Liver (tissue), 9 donors: Measurements from ENCODE around the gene SMIM14. TPM values are rescaled to one million over a fixed set of nuclear protein-coding genes. Genes with fewer than 3 reads are reported as not detected.

Experiments
- DNase-seq: peaks from one replicate; pipeline ENCODE4 v3.0.0-alpha.2; 2017; ENCODE audit warnings: low spot score
- H3K27ac ChIP-seq, 2 donors: one replicate each; pipeline ENCODE4 v1.7.0; 2013; ENCODE audit warnings: inconsistent platforms in 2 of 2, low read length in 2 of 2, control low read depth in 1 of 2, low read depth in 1 of 2, mild to moderate bottlenecking in 1 of 2
- H3K27me3 ChIP-seq, 4 donors: one replicate each; pipeline versions ENCODE4 v1.6.1 to v1.7.0; 2013; ENCODE audit warnings: low read length in 3 of 4, inconsistent platforms in 1 of 4, mild to moderate bottlenecking in 1 of 4, moderate library complexity in 1 of 4; ENCODE audit not compliant: control insufficient read depth in 4 of 4, insufficient read depth in 4 of 4
- H3K36me3 ChIP-seq, 4 donors: one replicate each; pipeline versions ENCODE4 v1.6.1 to v1.7.0; 2013; ENCODE audit warnings: low read length in 3 of 4, mild to moderate bottlenecking in 3 of 4, low read depth in 1 of 4, moderate library complexity in 1 of 4; ENCODE audit not compliant: control insufficient read depth in 4 of 4, insufficient read depth in 3 of 4
- H3K4me1 ChIP-seq, 4 donors: one replicate each; pipeline versions ENCODE4 v1.6.1 to v1.7.0; 2013; ENCODE audit warnings: low read length in 3 of 4, mild to moderate bottlenecking in 3 of 4, moderate library complexity in 1 of 4; ENCODE audit not compliant: control insufficient read depth in 4 of 4, insufficient read depth in 4 of 4
- H3K4me3 ChIP-seq, 3 donors: one replicate each; pipeline versions ENCODE4 v1.6.1 to v1.7.0; 2013; ENCODE audit warnings: low read length in 3 of 3, control low read depth in 1 of 3, low read depth in 1 of 3, mild to moderate bottlenecking in 1 of 3
- H3K9ac ChIP-seq, 2 donors: one replicate each; pipeline ENCODE4 v1.7.0; 2013; ENCODE audit warnings: low read length in 2 of 2, mild to moderate bottlenecking in 2 of 2, moderate library complexity in 2 of 2, control low read depth in 1 of 2, low read depth in 1 of 2
- H3K9me3 ChIP-seq, 4 donors: one replicate each; pipeline versions ENCODE4 v1.6.1 to v1.7.0; 2013; ENCODE audit warnings: low read length in 3 of 4; ENCODE audit not compliant: control insufficient read depth in 4 of 4
- EGR1 ChIP-seq, 2 donors: IDR thresholded peaks; 2 replicates each; pipeline ENCODE4 v1.6.1; 2016 to 2018; ENCODE audit warnings: antibody characterized with exemption in 2 of 2, low read depth in 2 of 2
- FOXA1 ChIP-seq: IDR thresholded peaks from 2 replicates; pipeline ENCODE4 v1.6.1; 2016; ENCODE audit warnings: antibody characterized with exemption
- FOXA2 ChIP-seq: IDR thresholded peaks from 2 replicates; pipeline ENCODE4 v1.6.1; 2016; ENCODE audit warnings: antibody characterized with exemption
- GABPA ChIP-seq, 2 donors: IDR thresholded peaks in 1 of 2; conservative IDR thresholded peaks in 1 of 2; 2 replicates each; pipeline ENCODE4 v1.6.1; 2016; ENCODE audit warnings: antibody characterized with exemption in 2 of 2, mild to moderate bottlenecking in 1 of 2, moderate library complexity in 1 of 2
- HNF4A ChIP-seq, 2 donors: conservative IDR thresholded peaks; 2 replicates each; pipeline ENCODE4 v1.6.1; 2016; ENCODE audit warnings: antibody characterized with exemption in 2 of 2, mild to moderate bottlenecking in 2 of 2
- HNF4G ChIP-seq: IDR thresholded peaks from 2 replicates; pipeline ENCODE4 v1.6.1; 2016; ENCODE audit warnings: antibody characterized with exemption
- JUND ChIP-seq, 2 donors: IDR thresholded peaks; 2 replicates each; pipeline ENCODE4 v1.6.1; 2016; ENCODE audit warnings: antibody characterized with exemption in 2 of 2
- NR2F2 ChIP-seq: IDR thresholded peaks from 2 replicates; pipeline ENCODE4 v1.6.1; 2016; ENCODE audit warnings: antibody characterized with exemption
- RAD21 ChIP-seq, 2 donors: IDR thresholded peaks; 2 replicates each; pipeline ENCODE4 v1.6.1; 2016; ENCODE audit warnings: antibody characterized with exemption in 2 of 2, mild to moderate bottlenecking in 2 of 2
- RXRA ChIP-seq, 2 donors: IDR thresholded peaks; 2 replicates each; pipeline ENCODE4 v1.6.1; 2017 to 2018; ENCODE audit warnings: antibody characterized with exemption in 2 of 2, mild to moderate bottlenecking in 1 of 2
- SP1 ChIP-seq: IDR thresholded peaks from 2 replicates; pipeline ENCODE4 v1.6.1; 2018; ENCODE audit warnings: antibody characterized with exemption, mild to moderate bottlenecking
- TAF1 ChIP-seq: conservative IDR thresholded peaks from 2 replicates; pipeline ENCODE4 v1.6.1; 2016; ENCODE audit warnings: antibody characterized with exemption, mild to moderate bottlenecking
- YY1 ChIP-seq: IDR thresholded peaks from 2 replicates; pipeline ENCODE4 v1.6.1; 2016; ENCODE audit warnings: antibody characterized with exemption, mild to moderate bottlenecking
- WGBS: extraction: QIAGEN DNeasy Blood & Tissue Kit; methylation state at CpG from one replicate; pipeline ENCODE4 v1.1.7; 2013; 5-methylcytosine and 5-hydroxymethylcytosine counted together
- polyA plus RNA-seq, 2 donors: library from polyadenylated mRNA; stranded (reverse) in 1 of 2; unstranded in 1 of 2; fragments of 200-250 nt in 1 of 2; fragments of >200 nt in 1 of 2; fragmentation: Nextera tagmentation in 1 of 2; extraction: Ambion mirVana in 1 of 2; gene quantifications; one replicate each; pipeline versions ENCODE4 v1.2.1 to v1.2.3, GENCODE V29; 2013 to 2015
- total RNA-seq, 2 donors: library from RNA; depleted of rRNA; stranded (reverse); fragments of >200 nt; gene quantifications; one replicate each; pipeline ENCODE4 v1.2.3, GENCODE V29; 2014
- TF ChIP-seq, protein P1 (sequence below): IDR thresholded peaks from 2 replicates; pipeline ENCODE4 v1.6.1; 2016; ENCODE audit warnings: antibody characterized with exemption
- TF ChIP-seq, protein P2 (sequence below): IDR thresholded peaks from 2 replicates; pipeline ENCODE4 v1.6.1; 2016; ENCODE audit warnings: antibody characterized with exemption, mild to moderate bottlenecking
- TF ChIP-seq, protein P3 (sequence below): fragments of 150-350 bp; IDR thresholded peaks from 2 replicates; pipeline ENCODE4 v1.5.1; 2017; ENCODE audit warnings: improper control_type of control experiment, low read depth, low read length; ENCODE audit not compliant: missing input control
- TF ChIP-seq, protein P4 (sequence below): IDR thresholded peaks from 2 replicates; pipeline ENCODE4 v1.6.1; 2016; ENCODE audit warnings: antibody characterized with exemption
- TF ChIP-seq, protein P5 (sequence below): IDR thresholded peaks from 2 replicates; pipeline ENCODE4 v1.6.1; 2016; ENCODE audit warnings: antibody characterized with exemption
- donor health status: healthy.
- donor health status: healthy.
- donor health status: healthy.
- donor health status: healthy.
- donor health status: healthy.

The SMIM14 gene
- total and polyA plus RNA-seq, 4 donors: 21.1 to 311 (median 91.6) TPM

DNA sequence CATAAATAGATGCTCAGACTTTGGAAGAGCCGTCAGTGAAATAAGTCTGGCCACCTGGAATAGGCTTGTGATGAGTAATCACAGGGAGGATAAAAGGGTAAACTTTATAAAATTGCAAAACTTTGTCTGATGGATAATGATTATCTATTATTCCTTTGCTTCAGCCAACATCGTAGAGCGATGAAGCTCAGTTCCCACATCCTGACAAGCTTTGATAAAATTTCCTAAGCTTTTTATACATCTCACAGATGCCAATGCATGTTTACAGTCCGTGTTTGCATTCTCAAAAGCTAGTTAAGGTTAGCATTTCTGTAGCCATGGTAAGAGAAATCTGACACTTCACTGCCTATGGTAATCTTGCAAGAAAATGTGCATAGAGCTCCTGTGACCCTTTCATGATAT lies 96.1 kb downstream of the SMIM14 start:
- peaks cover 0 to 29% (median 19%) of the 10 kb centered on the region in 4 donors for H3K4me1 ChIP-seq
- H3K9me3 ChIP-seq: no peaks in the 10 kb centered on the region
- H3K9ac ChIP-seq: no peak overlapping the region
- no peak overlapping the region for H3K4me3 ChIP-seq
- peak overlapping the region in 1 of 2 donors; percentile 9 for H3K27ac ChIP-seq
- no peaks in the 10 kb centered on the region for H3K27me3 ChIP-seq
- TF ChIP-seq, protein P1, sequence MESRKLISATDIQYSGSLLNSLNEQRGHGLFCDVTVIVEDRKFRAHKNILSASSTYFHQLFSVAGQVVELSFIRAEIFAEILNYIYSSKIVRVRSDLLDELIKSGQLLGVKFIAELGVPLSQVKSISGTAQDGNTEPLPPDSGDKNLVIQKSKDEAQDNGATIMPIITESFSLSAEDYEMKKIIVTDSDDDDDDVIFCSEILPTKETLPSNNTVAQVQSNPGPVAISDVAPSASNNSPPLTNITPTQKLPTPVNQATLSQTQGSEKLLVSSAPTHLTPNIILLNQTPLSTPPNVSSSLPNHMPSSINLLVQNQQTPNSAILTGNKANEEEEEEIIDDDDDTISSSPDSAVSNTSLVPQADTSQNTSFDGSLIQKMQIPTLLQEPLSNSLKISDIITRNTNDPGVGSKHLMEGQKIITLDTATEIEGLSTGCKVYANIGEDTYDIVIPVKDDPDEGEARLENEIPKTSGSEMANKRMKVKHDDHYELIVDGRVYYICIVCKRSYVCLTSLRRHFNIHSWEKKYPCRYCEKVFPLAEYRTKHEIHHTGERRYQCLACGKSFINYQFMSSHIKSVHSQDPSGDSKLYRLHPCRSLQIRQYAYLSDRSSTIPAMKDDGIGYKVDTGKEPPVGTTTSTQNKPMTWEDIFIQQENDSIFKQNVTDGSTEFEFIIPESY: no peak
- TF ChIP-seq TAF1: no peak
- TF ChIP-seq YY1: no peak
- TF ChIP-seq NR2F2: no peak
- peak; percentile 16 for TF ChIP-seq SP1
- peak; percentile 65 for TF ChIP-seq HNF4A (conservative IDR thresholded peaks at IDR 0.05)
- no peak for TF ChIP-seq FOXA1
- TF ChIP-seq, protein P2, sequence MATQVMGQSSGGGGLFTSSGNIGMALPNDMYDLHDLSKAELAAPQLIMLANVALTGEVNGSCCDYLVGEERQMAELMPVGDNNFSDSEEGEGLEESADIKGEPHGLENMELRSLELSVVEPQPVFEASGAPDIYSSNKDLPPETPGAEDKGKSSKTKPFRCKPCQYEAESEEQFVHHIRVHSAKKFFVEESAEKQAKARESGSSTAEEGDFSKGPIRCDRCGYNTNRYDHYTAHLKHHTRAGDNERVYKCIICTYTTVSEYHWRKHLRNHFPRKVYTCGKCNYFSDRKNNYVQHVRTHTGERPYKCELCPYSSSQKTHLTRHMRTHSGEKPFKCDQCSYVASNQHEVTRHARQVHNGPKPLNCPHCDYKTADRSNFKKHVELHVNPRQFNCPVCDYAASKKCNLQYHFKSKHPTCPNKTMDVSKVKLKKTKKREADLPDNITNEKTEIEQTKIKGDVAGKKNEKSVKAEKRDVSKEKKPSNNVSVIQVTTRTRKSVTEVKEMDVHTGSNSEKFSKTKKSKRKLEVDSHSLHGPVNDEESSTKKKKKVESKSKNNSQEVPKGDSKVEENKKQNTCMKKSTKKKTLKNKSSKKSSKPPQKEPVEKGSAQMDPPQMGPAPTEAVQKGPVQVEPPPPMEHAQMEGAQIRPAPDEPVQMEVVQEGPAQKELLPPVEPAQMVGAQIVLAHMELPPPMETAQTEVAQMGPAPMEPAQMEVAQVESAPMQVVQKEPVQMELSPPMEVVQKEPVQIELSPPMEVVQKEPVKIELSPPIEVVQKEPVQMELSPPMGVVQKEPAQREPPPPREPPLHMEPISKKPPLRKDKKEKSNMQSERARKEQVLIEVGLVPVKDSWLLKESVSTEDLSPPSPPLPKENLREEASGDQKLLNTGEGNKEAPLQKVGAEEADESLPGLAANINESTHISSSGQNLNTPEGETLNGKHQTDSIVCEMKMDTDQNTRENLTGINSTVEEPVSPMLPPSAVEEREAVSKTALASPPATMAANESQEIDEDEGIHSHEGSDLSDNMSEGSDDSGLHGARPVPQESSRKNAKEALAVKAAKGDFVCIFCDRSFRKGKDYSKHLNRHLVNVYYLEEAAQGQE: peak; percentile 26
- TF ChIP-seq GABPA (IDR thresholded peaks at IDR 0.05 in 1 of 2, conservative IDR thresholded peaks at IDR 0.05 in 1 of 2): peak in 1 of 2 donors; percentile 18
- TF ChIP-seq, protein P3, sequence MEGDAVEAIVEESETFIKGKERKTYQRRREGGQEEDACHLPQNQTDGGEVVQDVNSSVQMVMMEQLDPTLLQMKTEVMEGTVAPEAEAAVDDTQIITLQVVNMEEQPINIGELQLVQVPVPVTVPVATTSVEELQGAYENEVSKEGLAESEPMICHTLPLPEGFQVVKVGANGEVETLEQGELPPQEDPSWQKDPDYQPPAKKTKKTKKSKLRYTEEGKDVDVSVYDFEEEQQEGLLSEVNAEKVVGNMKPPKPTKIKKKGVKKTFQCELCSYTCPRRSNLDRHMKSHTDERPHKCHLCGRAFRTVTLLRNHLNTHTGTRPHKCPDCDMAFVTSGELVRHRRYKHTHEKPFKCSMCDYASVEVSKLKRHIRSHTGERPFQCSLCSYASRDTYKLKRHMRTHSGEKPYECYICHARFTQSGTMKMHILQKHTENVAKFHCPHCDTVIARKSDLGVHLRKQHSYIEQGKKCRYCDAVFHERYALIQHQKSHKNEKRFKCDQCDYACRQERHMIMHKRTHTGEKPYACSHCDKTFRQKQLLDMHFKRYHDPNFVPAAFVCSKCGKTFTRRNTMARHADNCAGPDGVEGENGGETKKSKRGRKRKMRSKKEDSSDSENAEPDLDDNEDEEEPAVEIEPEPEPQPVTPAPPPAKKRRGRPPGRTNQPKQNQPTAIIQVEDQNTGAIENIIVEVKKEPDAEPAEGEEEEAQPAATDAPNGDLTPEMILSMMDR: no peak
- peak in 1 of 2 donors; percentile 46 for TF ChIP-seq RXRA (IDR thresholded peaks at IDR 0.05)
- TF ChIP-seq, protein P4, sequence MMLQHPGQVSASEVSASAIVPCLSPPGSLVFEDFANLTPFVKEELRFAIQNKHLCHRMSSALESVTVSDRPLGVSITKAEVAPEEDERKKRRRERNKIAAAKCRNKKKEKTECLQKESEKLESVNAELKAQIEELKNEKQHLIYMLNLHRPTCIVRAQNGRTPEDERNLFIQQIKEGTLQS: peak; percentile 88
- TF ChIP-seq, protein P5, sequence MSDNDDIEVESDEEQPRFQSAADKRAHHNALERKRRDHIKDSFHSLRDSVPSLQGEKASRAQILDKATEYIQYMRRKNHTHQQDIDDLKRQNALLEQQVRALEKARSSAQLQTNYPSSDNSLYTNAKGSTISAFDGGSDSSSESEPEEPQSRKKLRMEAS: no peak
- peak in 1 of 2 donors; percentile 15 for TF ChIP-seq RAD21 (IDR thresholded peaks at IDR 0.05)
- TF ChIP-seq FOXA2: no peak
- TF ChIP-seq EGR1 (IDR thresholded peaks at IDR 0.05; ENCODE audit: low read depth in 2 of 2): no peak
- TF ChIP-seq HNF4G: no peak
- TF ChIP-seq JUND (IDR thresholded peaks at IDR 0.05): peak; percentile 86 to 90
- 32% methylated on average over 4 of the region's 4 CpGs for WGBS
- no peak for DNase-seq
- peaks cover 0 to 2% (median 0%) of the 10 kb centered on the region in 4 donors for H3K36me3 ChIP-seq
